ENCODE data around the gene SULT1A4.
"Not testable (repeated sequence)": the region's sequence is repeated elsewhere in the genome, so short reads cannot be mapped to it uniquely, and the experiment has no call there.

DNA sequence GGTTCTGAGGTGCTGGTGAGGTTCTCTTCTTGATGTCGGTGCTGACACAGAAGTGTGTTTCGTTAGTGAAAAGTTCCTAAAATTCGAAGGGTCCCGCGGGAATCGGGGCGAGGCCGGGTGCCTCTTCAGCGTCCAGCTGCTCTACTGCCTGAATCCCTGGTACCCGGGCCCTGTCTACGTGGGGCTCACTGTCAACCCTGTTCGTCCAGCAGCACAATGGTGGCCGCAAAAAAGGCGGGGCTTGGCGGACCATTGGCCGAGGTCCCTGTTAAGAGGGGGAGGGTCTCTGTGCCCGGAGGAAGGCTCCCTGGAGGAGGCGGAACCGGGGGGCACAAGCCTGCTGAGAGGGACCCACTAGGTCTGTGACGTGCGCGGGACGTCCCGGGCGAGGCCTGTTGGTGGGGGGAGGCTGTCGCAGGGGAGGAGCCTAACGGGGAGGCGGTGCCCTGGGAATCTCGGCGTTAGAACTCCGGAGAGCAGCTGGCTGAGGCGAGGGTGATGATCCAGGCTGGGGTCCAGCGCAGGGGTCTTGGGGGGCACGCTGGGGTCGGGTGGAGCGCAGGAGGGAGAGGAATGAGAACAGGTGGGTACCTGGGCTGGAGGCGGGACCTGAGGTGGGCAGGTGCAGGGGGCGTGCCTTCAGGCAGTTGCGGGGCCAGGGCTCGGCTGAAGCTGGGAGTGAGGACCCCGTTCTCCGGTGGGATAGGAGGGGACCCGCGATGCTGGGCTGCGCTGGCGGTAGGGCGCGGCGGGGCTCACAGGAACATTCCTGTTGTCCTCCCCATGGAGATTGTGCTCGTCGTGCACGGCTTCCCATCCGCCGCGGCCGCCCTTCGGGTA lies 6.5 kb downstream of the SULT1A4 start:
- TF ChIP-seq, protein P1, sequence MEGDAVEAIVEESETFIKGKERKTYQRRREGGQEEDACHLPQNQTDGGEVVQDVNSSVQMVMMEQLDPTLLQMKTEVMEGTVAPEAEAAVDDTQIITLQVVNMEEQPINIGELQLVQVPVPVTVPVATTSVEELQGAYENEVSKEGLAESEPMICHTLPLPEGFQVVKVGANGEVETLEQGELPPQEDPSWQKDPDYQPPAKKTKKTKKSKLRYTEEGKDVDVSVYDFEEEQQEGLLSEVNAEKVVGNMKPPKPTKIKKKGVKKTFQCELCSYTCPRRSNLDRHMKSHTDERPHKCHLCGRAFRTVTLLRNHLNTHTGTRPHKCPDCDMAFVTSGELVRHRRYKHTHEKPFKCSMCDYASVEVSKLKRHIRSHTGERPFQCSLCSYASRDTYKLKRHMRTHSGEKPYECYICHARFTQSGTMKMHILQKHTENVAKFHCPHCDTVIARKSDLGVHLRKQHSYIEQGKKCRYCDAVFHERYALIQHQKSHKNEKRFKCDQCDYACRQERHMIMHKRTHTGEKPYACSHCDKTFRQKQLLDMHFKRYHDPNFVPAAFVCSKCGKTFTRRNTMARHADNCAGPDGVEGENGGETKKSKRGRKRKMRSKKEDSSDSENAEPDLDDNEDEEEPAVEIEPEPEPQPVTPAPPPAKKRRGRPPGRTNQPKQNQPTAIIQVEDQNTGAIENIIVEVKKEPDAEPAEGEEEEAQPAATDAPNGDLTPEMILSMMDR (IDR thresholded peaks at IDR 0.05), result not testable (repeated sequence)
- not testable (repeated sequence) for TF ChIP-seq EP300 (IDR thresholded peaks at IDR 0.05); POLR2A (IDR thresholded peaks at IDR 0.05; ENCODE audit: low read depth); POLR2AphosphoS5 (IDR thresholded peaks at IDR 0.05)
